H1 (cell line): Measurements from ENCODE around the gene DUSP12. TPM values are rescaled to one million over a fixed set of nuclear protein-coding genes. Genes with fewer than 3 reads are reported as not detected.

ENCODE experiments used
- CTCF ChIA-PET: fragments of 300-600 bp; sonication (Branson Sonifier 250); formaldehyde crosslinking; loops from one replicate; lab custom pipeline; 2021; ENCODE audit not compliant: partially characterized antibody; lab: Charles Lee
- POLR2A ChIA-PET: fragments of 300-600 bp; sonication (Branson Sonifier 250); formaldehyde crosslinking; loops from one replicate; lab custom pipeline; 2021; ENCODE audit warnings: inconsistent platforms; ENCODE audit not compliant: partially characterized antibody; lab: Charles Lee
- DNase-seq, 2 experiments: peaks; one replicate each; pipeline versions ENCODE4 v3.0.0 to v3.0.0-alpha.2; 2010 to 2022; ENCODE audit warnings: low spot score in 2 of 2, low read depth in 1 of 2, mixed read lengths in 1 of 2
- FAIRE-seq: peaks from 2 replicates; lab custom pipeline; 2011; peaks lifted over from hg19 to GRCh38; lab: Jason Lieb, UNC
- H2AFZ ChIP-seq: 2 replicates; pipeline ENCODE4 v1.8.1; 2012; ENCODE audit warnings: low read length, inconsistent platforms
- H2AK5ac ChIP-seq: 2 replicates; pipeline ENCODE4 v1.6.1; 2013; ENCODE audit warnings: low read depth, low read length
- H2BK120ac ChIP-seq: replicated peaks from 2 replicates; pipeline ENCODE3; 2013; ENCODE audit warnings: low read depth, low read length, inconsistent platforms
- H2BK12ac ChIP-seq: 2 replicates; pipeline ENCODE4 v1.6.1; 2013; ENCODE audit warnings: low read depth, low read length
- H2BK15ac ChIP-seq: 2 replicates; pipeline ENCODE4 v1.6.1; 2013; ENCODE audit warnings: low read length
- H2BK20ac ChIP-seq: 2 replicates; pipeline ENCODE4 v1.6.1; 2013; ENCODE audit warnings: low read length
- H2BK5ac ChIP-seq: 2 replicates; pipeline ENCODE4 v1.6.1; 2013; ENCODE audit warnings: low read depth, low read length
- H3K14ac ChIP-seq: 2 replicates; pipeline ENCODE4 v1.6.1; 2013; ENCODE audit warnings: inconsistent platforms; ENCODE audit not compliant: insufficient read length
- H3K18ac ChIP-seq: 2 replicates; pipeline ENCODE4 v1.6.1; 2013; ENCODE audit warnings: low read length; ENCODE audit errors: extremely low read depth
- H3K23ac ChIP-seq: 2 replicates; pipeline ENCODE4 v1.6.1; 2013; ENCODE audit warnings: inconsistent platforms; ENCODE audit not compliant: insufficient read length
- H3K23me2 ChIP-seq: 2 replicates; pipeline ENCODE4 v1.6.1; 2013; ENCODE audit warnings: low read depth, low read length
- H3K27ac ChIP-seq: 2 replicates; pipeline ENCODE4 v1.6.1; 2011; ENCODE audit warnings: low read depth, low read length, inconsistent platforms
- H3K27me3 ChIP-seq, 4 experiments: replicated peaks in 1 of 4; 1 replicate in 1 of 4; 2 replicates in 3 of 4; pipeline versions ENCODE4 v1.6.1 to v1.8.1; 2011 to 2013; ENCODE audit warnings: low read length in 3 of 4, mild to moderate bottlenecking in 3 of 4, inconsistent platforms in 2 of 4, mixed read lengths in 2 of 4, moderate library complexity in 1 of 4; ENCODE audit not compliant: control insufficient read depth in 3 of 4, insufficient read depth in 3 of 4; ENCODE audit errors: extremely low read depth in 1 of 4
- H3K36me3 ChIP-seq, 4 experiments: 2 replicates each; pipeline versions ENCODE4 v1.6.1 to v1.8.1; 2011 to 2013; ENCODE audit warnings: mild to moderate bottlenecking in 4 of 4, low read length in 3 of 4, moderate library complexity in 2 of 4, control low read depth in 1 of 4, inconsistent platforms in 1 of 4; ENCODE audit not compliant: insufficient read depth in 4 of 4, control insufficient read depth in 2 of 4
- H3K4ac ChIP-seq: replicated peaks from 2 replicates; pipeline ENCODE3; 2013; ENCODE audit warnings: low read length, low read depth, mixed read lengths, inconsistent platforms; ENCODE audit not compliant: insufficient read length
- H3K4me1 ChIP-seq, 4 experiments: replicated peaks in 1 of 4; 1 replicate in 1 of 4; 2 replicates in 3 of 4; pipeline versions ENCODE4 v1.6.1 to v1.8.1; 2011 to 2013; ENCODE audit warnings: low read length in 3 of 4, inconsistent platforms in 2 of 4, mixed read lengths in 1 of 4; ENCODE audit not compliant: insufficient read depth in 4 of 4, control insufficient read depth in 3 of 4
- H3K4me2 ChIP-seq, 2 experiments: 2 replicates each; pipeline versions ENCODE4 v1.6.1 to v1.8.1; 2011 to 2013; ENCODE audit warnings: low read depth in 2 of 2, low read length in 2 of 2, control low read depth in 1 of 2, inconsistent platforms in 1 of 2, mild to moderate bottlenecking in 1 of 2; ENCODE audit not compliant: insufficient read depth in 1 of 2
- H3K4me3 ChIP-seq, 4 experiments: fragments of 200-600, 300-600 bp in 1 of 4; sonication (generic), shearing (Covaris generic), sonication (Bioruptor Twin) in 1 of 4; 2 replicates each; pipeline versions ENCODE4 v1.5.1 to v1.8.1; 2011 to 2016; ENCODE audit warnings: low read length in 4 of 4, low read depth in 3 of 4, control low read depth in 2 of 4, inconsistent platforms in 2 of 4, mild to moderate bottlenecking in 2 of 4, mixed read lengths in 1 of 4, moderate library complexity in 1 of 4; ENCODE audit not compliant: insufficient read depth in 2 of 4; ENCODE audit errors: extremely low read depth in 1 of 4
- H3K56ac ChIP-seq: replicated peaks from 2 replicates; pipeline ENCODE3; 2013; ENCODE audit warnings: low read depth, mild to moderate bottlenecking, mixed read lengths, low read length, inconsistent platforms; ENCODE audit not compliant: insufficient read length
- H3K79me1 ChIP-seq: 2 replicates; pipeline ENCODE4 v1.6.1; 2013; ENCODE audit warnings: low read depth, low read length, control low read depth
- H3K79me2 ChIP-seq, 2 experiments: 2 replicates each; pipeline versions ENCODE4 v1.6.1 to v1.8.1; 2012 to 2013; ENCODE audit warnings: low read length in 2 of 2, mild to moderate bottlenecking in 2 of 2, inconsistent platforms in 1 of 2; ENCODE audit not compliant: insufficient read depth in 2 of 2, control insufficient read depth in 1 of 2
- H3K9ac ChIP-seq, 4 experiments: replicated peaks in 1 of 4; 1 replicate in 1 of 4; 2 replicates in 3 of 4; pipeline versions ENCODE4 v1.6.1 to v1.8.1; 2011 to 2013; ENCODE audit warnings: low read depth in 3 of 4, low read length in 3 of 4, control low read depth in 2 of 4, mild to moderate bottlenecking in 2 of 4, moderate library complexity in 2 of 4, inconsistent platforms in 1 of 4; ENCODE audit errors: extremely low read depth in 1 of 4
- H3K9me3 ChIP-seq, 2 experiments: 2 replicates each; pipeline versions ENCODE4 v1.6.1 to v1.8.1; 2012 to 2013; ENCODE audit warnings: mild to moderate bottlenecking in 2 of 2, moderate library complexity in 2 of 2, control low read depth in 1 of 2, inconsistent platforms in 1 of 2, low read depth in 1 of 2, low read length in 1 of 2, mixed read lengths in 1 of 2; ENCODE audit not compliant: insufficient read depth in 2 of 2
- H4K20me1 ChIP-seq, 2 experiments: replicated peaks in 1 of 2; 2 replicates each; pipeline versions ENCODE3 to v1.8.1; 2011 to 2013; ENCODE audit warnings: inconsistent platforms in 2 of 2, low read length in 2 of 2, mild to moderate bottlenecking in 1 of 2; ENCODE audit not compliant: insufficient read depth in 2 of 2, control insufficient read depth in 1 of 2
- H4K5ac ChIP-seq: 2 replicates; pipeline ENCODE4 v1.6.1; 2013; ENCODE audit warnings: low read length, low read depth, mixed read lengths, inconsistent platforms; ENCODE audit not compliant: insufficient read length
- H4K8ac ChIP-seq: 2 replicates; pipeline ENCODE4 v1.8.0; 2013; ENCODE audit warnings: mild to moderate bottlenecking, moderate library complexity, low read length, inconsistent platforms; ENCODE audit not compliant: insufficient read depth; ENCODE audit errors: extremely low read depth
- H4K91ac ChIP-seq: replicated peaks from 2 replicates; pipeline ENCODE3; 2013; ENCODE audit warnings: low read length, mixed read lengths, inconsistent platforms; ENCODE audit not compliant: insufficient read length
- CBX5 ChIP-seq: fragments of 300-800, 300-1000 bp; sonication (generic); IDR thresholded peaks from 2 replicates; pipeline ENCODE4 v1.7.1; 2016; ENCODE audit warnings: antibody characterized with exemption, low read length, low read depth
- CEBPB ChIP-seq: IDR thresholded peaks from 2 replicates; pipeline ENCODE4 v1.6.1; 2012; ENCODE audit warnings: low read depth, low read length
- EZH2 ChIP-seq: fragments of 200-600 bp; sonication (generic); IDR thresholded peaks from 2 replicates; pipeline ENCODE4 v1.7.1; 2012; ENCODE audit warnings: low read depth, mild to moderate bottlenecking, moderate library complexity, low read length, inconsistent platforms; ENCODE audit not compliant: severe bottlenecking
- FOSL1 ChIP-seq: IDR thresholded peaks from 2 replicates; pipeline ENCODE4 v1.6.1; 2011; ENCODE audit warnings: mild to moderate bottlenecking, low read depth, low read length, moderate library complexity; ENCODE audit not compliant: insufficient read depth
- GABPA ChIP-seq: IDR thresholded peaks from 2 replicates; pipeline ENCODE4 v1.6.1; 2011; ENCODE audit warnings: mild to moderate bottlenecking, low read length, moderate library complexity, borderline replicate concordance; ENCODE audit not compliant: insufficient read depth
- KDM1A ChIP-seq: fragments of 200-600, 300-600 bp; sonication (generic); IDR thresholded peaks from 2 replicates; pipeline ENCODE4 v1.7.1; 2016; ENCODE audit warnings: mild to moderate bottlenecking, low read length, borderline replicate concordance
- KDM5A ChIP-seq: fragments of 200-600 bp; IDR thresholded peaks from 2 replicates; pipeline ENCODE4 v1.7.1; 2012; ENCODE audit warnings: mild to moderate bottlenecking, low read length, inconsistent platforms, mixed read lengths
- NRF1 ChIP-seq: IDR thresholded peaks from 2 replicates; pipeline ENCODE4 v1.6.1; 2011; ENCODE audit warnings: mild to moderate bottlenecking, low read depth, low read length, improper control_type of control experiment
- RAD21 ChIP-seq, 2 experiments: IDR thresholded peaks in 1 of 2; conservative IDR thresholded peaks in 1 of 2; 2 replicates each; pipeline ENCODE4 v1.6.1; 2011; ENCODE audit warnings: low read depth in 2 of 2, low read length in 2 of 2, improper control_type of control experiment in 1 of 2, inconsistent platforms in 1 of 2, mild to moderate bottlenecking in 1 of 2, moderate library complexity in 1 of 2
- SAP30 ChIP-seq: fragments of 300-600 bp; sonication (generic); IDR thresholded peaks from 2 replicates; pipeline ENCODE4 v1.7.1; 2012; ENCODE audit warnings: low read length, moderate library complexity, mild to moderate bottlenecking, inconsistent platforms; ENCODE audit not compliant: insufficient read depth, insufficient replicate concordance
- SIX5 ChIP-seq: IDR thresholded peaks from 2 replicates; pipeline ENCODE4 v1.6.1; 2011; ENCODE audit warnings: mild to moderate bottlenecking, low read depth, low read length
- SP4 ChIP-seq: IDR thresholded peaks from 2 replicates; pipeline ENCODE4 v1.6.1; 2012; ENCODE audit warnings: low read length, inconsistent platforms
- TCF12 ChIP-seq: IDR thresholded peaks from 2 replicates; pipeline ENCODE4 v1.6.1; 2011; ENCODE audit warnings: low read depth, mild to moderate bottlenecking, low read length
- YY1 ChIP-seq: IDR thresholded peaks from 2 replicates; pipeline ENCODE4 v1.6.1; 2011; ENCODE audit warnings: low read depth, mild to moderate bottlenecking, low read length
- polyA plus RNA-seq, 7 experiments: library from polyadenylated mRNA; depleted of rRNA in 3 of 7; stranded (reverse) in 5 of 7; unstranded in 2 of 7; fragments of >200 nt in 5 of 7; fragments of 200-250 nt in 2 of 7; gene quantifications; 1 replicate in 5 of 7; 2 replicates in 1 of 7; 4 replicates in 1 of 7; pipeline versions ENCODE4 v1.2.1 to v1.2.3, GENCODE V29; 2011 to 2013; ENCODE audit warnings: missing spikeins in 2 of 7, mixed read lengths in 2 of 7
- total RNA-seq: library from RNA; stranded (reverse); fragmentation: NEBNext Ultra II Directional; extraction: Animal tissue kit (Norgen Biotek cat#: 25700); gene quantifications from 2 replicates; pipeline ENCODE4 v1.2.1, GENCODE V29; 2021

Gene DUSP12
- total and polyA plus RNA-seq, 2 of the 8 experiments (the other 6 are each of a cell fraction or from before 2014, with no cell fraction given): 27.6 to 33.9 TPM

- DNase-seq (no peak), FAIRE-seq (no peak)
- Histone ChIP-seq H3K9me3 (no peaks in the 10 kb centered on the region), H2BK5ac (no peak overlapping the region), H3K79me1 (no peaks in the 10 kb centered on the region), H3K79me2 (no peaks in the 10 kb centered on the region), H3K56ac (no peak overlapping the region), H3K18ac (no peak overlapping the region), H2BK120ac (no peak overlapping the region), H3K36me3 (peaks cover 0 to 9% (median 0%) of the 10 kb centered on the region in 4 experiments; a peak in 1 of 8 replicates), H3K4ac (no peak overlapping the region), H2BK20ac (no peak overlapping the region), H4K8ac (no peak overlapping the region), H2BK15ac (no peak overlapping the region), H3K23ac (no peak overlapping the region), H4K91ac (no peak overlapping the region), H2AK5ac (no peak overlapping the region), H3K27ac (no peak overlapping the region), H2AFZ (no peak overlapping the region), H4K20me1 (no peaks in the 10 kb centered on the region), H3K4me1 (no peaks in the 10 kb centered on the region), H3K4me2 (no peak overlapping the region), H3K4me3 (no peak overlapping the region), H3K14ac (no peak overlapping the region), H3K9ac (no peak overlapping the region), H3K23me2 (no peaks in the 10 kb centered on the region), H2BK12ac (no peak overlapping the region), H3K27me3 (no peaks in the 10 kb centered on the region), H4K5ac (no peak overlapping the region)
- ChIA-PET POLR2A (no interaction called here), CTCF (interaction anchor here (1.3 kb wide), 1 partner anchor 10 kb away, joined by 4 read pairs; no protein-coding TSS in a partner anchor)
- no peak for TF ChIP-seq CBX5
- no peak for TF ChIP-seq CEBPB
- no peak for TF ChIP-seq NRF1
- no peak for TF ChIP-seq KDM1A
- TF ChIP-seq RAD21 (IDR thresholded peaks at IDR 0.05 in 1 of 2, conservative IDR thresholded peaks at IDR 0.05 in 1 of 2; ENCODE audit: low read depth in 2 of 2, low read length in 2 of 2): no peak
- TF ChIP-seq FOSL1: no peak
- TF ChIP-seq GABPA: no peak
- TF ChIP-seq SAP30: no peak
- TF ChIP-seq TCF12: no peak
- no peak for TF ChIP-seq SP4
- TF ChIP-seq SIX5: no peak
- no peak for TF ChIP-seq YY1
- no peak for TF ChIP-seq EZH2
- no peak for TF ChIP-seq KDM5A
These were observed 32.4 kb downstream of the DUSP12 start for GRCh38 chr1:161781995-161782394.
